Activated naive CD4-positive, alpha-beta T cell treated with anti-CD3 and anti-CD28 coated beads, Interleukin-2, amount 50 U/mL, for 72 hours (primary cell): ENCODE measurements around the gene RXRA. TPM values are rescaled to one million over a fixed set of nuclear protein-coding genes. Genes with fewer than 3 reads are reported as not detected.

Source experiments
- ATAC-seq, 2 donors: fragments of 150-1000 bp; cut with Tn5 transposase; 2 replicates each; pipeline ENCODE4 v1.10.0; 2021; ENCODE audit warnings: mild to moderate bottlenecking in 2 of 2, moderate library complexity in 2 of 2
- DNase-seq, 2 donors: peaks; one replicate each; pipeline ENCODE4 v3.0.0; 2021 to 2022; ENCODE audit warnings: low spot score in 2 of 2
- H3K27ac Mint-ChIP-seq, 2 donors: one replicate each; pipeline ENCODE4 v1.8.0; 2022; ENCODE audit warnings: mild to moderate bottlenecking in 2 of 2, mixed read lengths in 2 of 2
- H3K36me3 Mint-ChIP-seq, 2 donors: one replicate each; pipeline ENCODE4 v1.8.0; 2022; ENCODE audit warnings: mixed read lengths in 2 of 2
- H3K9me3 Mint-ChIP-seq, 2 donors: one replicate each; pipeline ENCODE4 v1.8.0; 2022; ENCODE audit warnings: mixed read lengths in 2 of 2
- total RNA-seq, 2 donors: library from RNA; stranded (reverse); gene quantifications; one replicate each; pipeline ENCODE4 v1.2.3, GENCODE V29; 2022

RXRA gene
- total RNA-seq, 2 donors from 2014 or later, result 0.25 to 7.9 TPM

DNA sequence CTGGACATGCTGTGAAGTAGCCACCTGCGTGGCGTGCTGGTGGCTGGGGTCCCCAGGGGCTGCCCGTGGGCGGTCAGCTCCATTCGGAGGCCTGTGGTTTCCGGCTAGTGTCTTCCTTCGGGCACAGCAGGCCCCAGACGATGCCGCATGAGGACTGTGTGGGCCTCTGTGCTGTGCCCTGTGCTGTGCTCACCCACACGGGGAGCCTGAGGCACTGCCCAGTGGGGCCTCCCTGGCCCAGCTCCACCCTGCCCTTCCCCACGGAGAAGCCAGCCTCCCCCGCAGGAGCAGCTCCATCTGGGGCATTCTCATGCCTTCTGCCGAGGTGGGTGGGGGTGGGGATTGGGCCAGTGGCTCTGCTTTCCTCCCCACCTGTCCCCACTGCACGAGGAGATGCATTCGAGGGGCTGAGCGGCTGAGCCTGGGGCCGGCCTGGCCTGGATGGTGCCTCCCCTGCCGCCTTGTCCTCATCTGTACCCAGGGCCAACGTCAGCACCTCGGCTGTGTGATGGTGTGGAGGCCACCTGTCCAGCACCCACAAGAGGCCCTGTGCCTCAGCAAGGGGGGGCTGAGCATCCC, 24.2 kb downstream of the RXRA start:
- DNase-seq, result no peak
- no peak overlapping the region for H3K27ac Mint-ChIP-seq
- ATAC-seq, result no peak
- H3K9me3 Mint-ChIP-seq, result no peaks in the 10 kb centered on the region
- no peaks in the 10 kb centered on the region for H3K36me3 Mint-ChIP-seq

- Mint-ChIP-seq H3K36me3 (no peaks in the 10 kb centered on the region), H3K27ac (peak overlapping the region in 1 of 2 donors; percentile 50), H3K9me3 (no peaks in the 10 kb centered on the region)
- no peak for ATAC-seq
- no peak for DNase-seq
These were observed 25.4 kb downstream of the RXRA start for GRCh38 chr9:134351606-134352176.

DNA sequence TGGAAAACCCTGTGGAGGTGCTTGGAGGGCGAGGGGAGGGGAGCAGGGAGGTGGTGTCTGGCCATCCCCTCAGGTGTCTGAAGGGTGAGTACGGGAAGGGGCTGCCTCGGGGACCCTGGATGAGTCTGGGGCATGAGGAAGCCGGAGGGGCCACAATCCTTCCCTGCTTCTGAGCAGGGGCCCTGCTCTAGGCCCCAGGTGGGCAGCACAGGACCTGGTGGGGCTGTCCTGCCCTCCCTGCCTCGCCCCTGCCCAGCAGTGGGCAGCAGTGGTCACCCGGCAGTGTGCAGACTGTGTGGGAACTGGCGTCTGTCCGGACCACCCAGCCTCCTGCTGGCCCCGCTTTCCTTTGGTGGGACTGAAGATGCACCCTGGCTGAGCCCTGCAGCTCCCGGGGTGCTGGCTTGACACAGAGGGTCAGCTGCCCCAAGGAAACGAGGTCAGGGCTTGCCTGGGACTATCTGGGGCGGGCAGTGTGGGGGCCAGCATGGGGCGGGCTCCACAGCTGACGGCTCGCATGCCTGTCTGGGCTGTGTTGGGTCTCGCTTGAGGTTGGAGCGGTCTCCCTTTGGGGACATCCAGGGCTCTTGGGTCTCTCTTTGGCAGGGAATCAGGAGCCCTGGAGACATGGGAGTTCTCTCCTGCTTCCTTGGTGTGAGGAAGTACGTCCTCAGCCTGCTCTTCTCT, 26.1 kb downstream of the RXRA start:
- no peak for ATAC-seq
- no peaks in the 10 kb centered on the region for H3K9me3 Mint-ChIP-seq
- no peak for DNase-seq
- no peak overlapping the region for H3K27ac Mint-ChIP-seq
- H3K36me3 Mint-ChIP-seq, result no peaks in the 10 kb centered on the region

DNA sequence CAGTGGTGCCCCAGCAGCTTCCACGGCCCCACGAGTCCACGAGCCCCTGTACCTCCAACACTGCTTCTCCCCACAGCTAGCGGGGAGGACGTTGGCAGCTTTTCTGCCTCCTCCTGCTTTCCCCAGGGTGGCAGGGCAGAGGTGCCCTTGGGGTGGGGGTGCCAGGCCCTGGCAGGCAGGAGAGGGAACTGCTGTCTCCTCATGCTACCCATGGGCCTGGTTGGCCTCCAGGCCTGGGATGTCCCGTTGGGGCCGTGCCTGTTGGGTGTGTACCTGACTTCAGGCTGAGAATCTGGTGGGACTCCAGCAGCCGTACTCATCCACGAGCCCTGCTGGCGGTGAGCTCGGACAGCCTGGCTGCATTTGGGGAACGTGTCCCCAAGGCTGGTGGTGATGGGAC, 27.3 kb downstream of the RXRA start:
- no peak for ATAC-seq
- no peaks in the 10 kb centered on the region for H3K36me3 Mint-ChIP-seq
- H3K27ac Mint-ChIP-seq, result no peak overlapping the region
- no peak for DNase-seq
- H3K9me3 Mint-ChIP-seq, result no peaks in the 10 kb centered on the region

DNA sequence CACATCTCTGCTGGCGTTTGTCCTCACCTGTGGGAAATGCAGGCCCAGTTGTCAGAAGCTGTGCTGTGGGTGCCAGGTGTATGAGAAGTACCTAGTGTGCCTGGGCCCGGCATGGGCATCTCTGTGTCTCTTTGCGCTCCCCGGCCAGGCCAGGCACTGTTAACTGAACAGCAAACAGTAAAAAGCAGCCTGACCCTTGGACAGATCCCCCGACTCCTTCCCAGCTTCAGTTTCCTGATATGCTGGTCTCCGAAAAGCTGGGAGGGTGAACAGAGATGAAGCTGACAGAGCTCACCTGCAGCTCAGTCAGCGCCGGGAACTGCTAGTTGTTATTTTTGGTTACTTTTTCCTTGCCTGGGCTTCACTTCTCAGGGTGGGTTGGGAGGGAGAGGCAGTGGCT, 28.9 kb downstream of the RXRA start:
- DNase-seq, result no peak
- H3K9me3 Mint-ChIP-seq, result no peaks in the 10 kb centered on the region
- no peaks in the 10 kb centered on the region for H3K36me3 Mint-ChIP-seq
- no peak overlapping the region for H3K27ac Mint-ChIP-seq
- no peak for ATAC-seq

DNA sequence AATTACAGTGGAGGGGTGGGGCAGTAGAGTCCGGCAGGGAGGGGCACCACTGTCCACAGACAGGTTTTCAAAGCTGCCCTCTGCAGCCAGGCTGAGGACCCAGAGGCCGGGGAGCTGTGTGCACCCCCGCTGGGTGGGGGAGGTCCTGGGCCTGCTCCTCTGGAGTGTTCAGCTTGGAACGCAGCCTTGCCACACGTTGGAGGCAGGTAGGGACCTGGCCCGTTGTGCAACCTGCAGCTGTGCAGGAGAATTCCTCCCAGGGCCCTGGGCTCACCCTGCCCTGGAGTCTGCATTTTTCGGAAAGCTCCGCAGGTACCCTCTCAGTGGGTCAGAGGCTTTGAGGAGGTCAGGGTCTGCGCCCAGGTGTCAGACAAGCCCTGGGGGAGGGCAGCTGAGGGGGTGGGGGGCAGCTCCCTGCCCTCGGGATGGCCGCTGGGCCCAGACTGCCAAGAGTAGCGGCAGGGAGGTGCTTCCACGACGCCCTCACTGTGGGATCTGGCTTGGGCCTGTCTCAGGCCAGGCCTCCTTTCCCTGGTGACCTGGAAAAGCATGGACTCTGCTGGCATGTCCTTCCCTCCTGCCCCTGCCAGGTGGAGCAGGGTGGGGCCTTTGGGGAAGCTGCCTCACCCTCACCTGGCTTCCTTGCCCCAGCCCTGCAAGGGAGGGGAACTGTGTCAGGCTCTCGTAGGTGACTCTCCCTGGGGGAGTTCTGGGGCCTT, 29.5 kb downstream of the RXRA start:
- ATAC-seq, result no peak
- DNase-seq, result no peak
- H3K36me3 Mint-ChIP-seq, result no peaks in the 10 kb centered on the region
- H3K27ac Mint-ChIP-seq, result no peak overlapping the region
- H3K9me3 Mint-ChIP-seq, result no peaks in the 10 kb centered on the region

- Mint-ChIP-seq H3K36me3 (no peaks in the 10 kb centered on the region), H3K9me3 (no peaks in the 10 kb centered on the region), H3K27ac (no peak overlapping the region)
- ATAC-seq (no peak), DNase-seq (no peak)
These were observed 30.5 kb downstream of the RXRA start for GRCh38 chr9:134356496-134357470.

GRCh38 chr9:134357631-134358025, 31.4 kb downstream of the RXRA start:
- DNase-seq, result no peak
- Mint-ChIP-seq H3K9me3 (no peaks in the 10 kb centered on the region), H3K27ac (no peak overlapping the region), H3K36me3 (no peaks in the 10 kb centered on the region)
- ATAC-seq, result no peak

DNA sequence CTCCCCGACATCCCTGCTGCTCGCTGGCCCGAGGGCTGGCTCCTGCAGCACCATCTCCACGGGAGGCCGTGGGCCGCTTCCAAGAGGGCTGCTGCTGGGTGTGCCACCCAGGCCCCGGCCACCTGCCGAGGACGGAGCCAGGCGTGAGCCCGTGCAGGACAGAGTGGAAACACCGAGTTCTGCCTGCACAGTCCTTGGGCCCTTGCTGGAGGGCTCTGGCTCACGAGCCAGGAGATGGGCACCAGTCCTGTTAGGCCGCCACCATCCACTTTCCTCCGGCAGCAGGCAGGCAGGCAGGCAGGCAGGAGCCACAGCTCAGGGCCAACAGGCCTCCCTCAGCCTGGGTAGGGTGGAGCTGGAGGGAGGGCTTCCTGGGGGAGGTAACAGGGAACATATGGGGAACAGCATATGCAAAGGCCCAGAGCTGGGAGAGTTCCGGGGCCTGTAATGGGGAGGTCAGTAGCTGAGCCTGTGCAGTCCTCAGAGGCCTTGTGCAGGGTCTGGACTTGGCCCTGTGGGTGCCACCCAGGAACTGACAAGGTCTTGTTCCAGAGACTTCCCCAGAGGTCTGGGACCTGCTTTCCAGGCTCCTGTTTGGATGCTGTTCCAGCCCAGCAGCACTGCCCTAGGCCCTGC, 31.9 kb downstream of the RXRA start:
- no peaks in the 10 kb centered on the region for H3K9me3 Mint-ChIP-seq
- no peaks in the 10 kb centered on the region for H3K36me3 Mint-ChIP-seq
- DNase-seq, result no peak
- H3K27ac Mint-ChIP-seq, result no peak overlapping the region
- no peak for ATAC-seq

DNA sequence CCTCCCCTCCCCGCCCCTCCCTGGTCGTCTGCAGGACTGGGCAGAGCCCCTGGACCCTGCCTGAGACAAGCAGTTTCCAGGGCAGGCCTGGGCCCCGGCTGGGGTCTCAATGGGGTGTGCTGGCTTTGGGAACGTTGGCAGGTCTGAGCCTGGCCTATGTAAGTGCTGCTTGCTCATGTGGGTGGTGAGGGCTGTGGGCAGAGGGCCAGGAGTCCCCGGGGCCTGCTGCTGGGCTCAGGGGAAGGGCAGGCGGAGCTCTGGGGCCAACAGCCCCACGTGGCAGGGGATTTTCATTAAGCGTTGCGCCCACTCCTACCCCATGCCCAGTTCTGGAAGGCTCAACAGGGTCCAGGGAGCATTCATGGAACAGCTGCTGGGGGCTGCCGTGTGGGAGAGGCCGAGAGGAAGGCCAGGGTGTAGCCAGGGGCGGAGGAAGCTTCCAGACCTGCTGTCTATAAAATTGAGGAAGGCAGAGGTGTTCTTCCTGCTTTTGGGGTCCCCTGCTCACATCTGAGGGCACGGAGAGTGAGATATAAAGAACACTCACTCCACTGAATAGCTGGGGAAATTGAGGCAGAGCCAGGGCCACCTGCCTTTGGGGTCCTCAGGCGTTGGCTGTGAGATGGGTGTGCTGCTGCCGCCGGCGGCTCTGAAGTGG, 32.5 kb downstream of the RXRA start:
- H3K27ac Mint-ChIP-seq, result no peak overlapping the region
- no peaks in the 10 kb centered on the region for H3K9me3 Mint-ChIP-seq
- DNase-seq, result no peak
- no peak for ATAC-seq
- H3K36me3 Mint-ChIP-seq, result no peaks in the 10 kb centered on the region

DNA sequence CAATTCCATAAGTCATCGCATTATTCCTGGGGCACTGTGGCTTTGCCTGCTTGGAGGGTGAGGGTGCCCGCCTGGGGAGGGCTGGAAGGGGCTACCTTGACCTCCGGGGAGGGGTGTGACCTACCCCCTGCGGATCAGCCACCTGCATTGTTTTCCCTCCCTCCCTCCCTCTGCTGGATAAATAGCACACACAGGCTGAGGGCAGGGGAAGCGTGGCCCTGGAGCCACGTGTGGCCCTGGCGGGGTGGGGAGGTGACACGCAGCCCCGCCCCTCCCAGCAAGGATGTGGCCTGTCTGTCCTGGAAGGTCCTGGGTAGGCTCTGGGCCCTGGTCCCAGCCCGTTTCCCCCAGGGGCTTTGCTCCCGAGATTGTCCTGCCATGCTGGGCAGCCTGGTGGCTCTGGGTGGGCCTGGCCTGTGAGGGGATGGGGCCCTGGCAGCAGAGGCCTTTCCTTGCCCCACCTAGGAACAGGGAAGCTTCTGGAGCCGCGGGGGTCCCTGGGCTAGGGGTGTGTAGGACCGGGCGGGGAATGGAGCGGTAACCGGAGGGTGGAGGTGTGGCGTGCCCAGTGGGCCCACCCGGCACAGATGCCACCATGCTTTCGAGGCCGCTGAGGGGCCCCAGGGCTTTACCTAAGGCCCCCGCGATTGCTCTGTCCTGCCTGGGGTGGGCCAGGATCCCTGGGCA, 33.4 kb downstream of the RXRA start:
- H3K27ac Mint-ChIP-seq, result no peak overlapping the region
- no peak for DNase-seq
- no peaks in the 10 kb centered on the region for H3K9me3 Mint-ChIP-seq
- no peak for ATAC-seq
- no peaks in the 10 kb centered on the region for H3K36me3 Mint-ChIP-seq

- DNase-seq, result no peak
- H3K36me3 Mint-ChIP-seq, result no peaks in the 10 kb centered on the region
- no peaks in the 10 kb centered on the region for H3K9me3 Mint-ChIP-seq
- no peak overlapping the region for H3K27ac Mint-ChIP-seq
- ATAC-seq, result no peak
These were observed 34.0 kb downstream of the RXRA start for GRCh38 chr9:134360180-134360759.

GRCh38 chr9:134360897-134361296, 34.6 kb downstream of the RXRA start:
- ATAC-seq, result no peak

DNA sequence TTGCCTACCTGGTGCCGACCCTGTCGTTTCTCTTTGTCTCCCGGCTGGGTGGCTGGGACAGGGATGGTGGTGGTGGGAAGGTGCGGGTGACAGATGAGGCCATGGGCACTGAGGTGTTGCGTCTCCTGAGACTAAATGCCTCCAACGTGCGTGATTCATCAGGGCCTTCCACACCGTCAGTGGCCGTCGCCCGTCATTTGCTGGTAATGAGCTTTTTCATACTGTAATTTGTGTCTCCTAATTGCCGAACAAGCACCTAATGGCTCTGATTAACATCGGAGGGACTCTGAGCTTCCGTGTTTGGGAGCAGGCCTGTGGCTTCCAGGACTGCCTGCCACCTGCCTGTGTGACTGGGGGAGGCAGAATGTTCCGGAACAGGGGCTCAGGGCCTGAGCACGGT, 35.2 kb downstream of the RXRA start:
- Mint-ChIP-seq H3K27ac (no peak overlapping the region), H3K9me3 (no peaks in the 10 kb centered on the region), H3K36me3 (no peaks in the 10 kb centered on the region)
- ATAC-seq (no peak), DNase-seq (no peak)

More at GRCh38 chr9:134360897-134361296, 34.6 kb downstream of the RXRA start:
- DNase-seq, result no peak
- Mint-ChIP-seq H3K27ac (no peak overlapping the region), H3K36me3 (no peaks in the 10 kb centered on the region), H3K9me3 (no peaks in the 10 kb centered on the region)

GRCh38 chr9:134361843-134362414, 35.7 kb downstream of the RXRA start:
- H3K36me3 Mint-ChIP-seq, result no peaks in the 10 kb centered on the region
- no peak for DNase-seq
- ATAC-seq, result no peak
- H3K9me3 Mint-ChIP-seq, result no peaks in the 10 kb centered on the region
- H3K27ac Mint-ChIP-seq, result no peak overlapping the region
